GM20431 (cell line): Measurements from ENCODE around the gene ZSCAN5A.
"Not testable (repeated sequence)": the region's sequence is repeated elsewhere in the genome, so short reads cannot be mapped to it uniquely, and the experiment has no call there.

Source experiments
- in situ Hi-C: fragments of 300-500 bp; cut with MseI, MboI; formaldehyde crosslinking; loops from one replicate; pipeline ENCODE4 v1.15.0; 2020; ENCODE audit warnings: low sequenced_read_pairs; ENCODE audit not compliant: unreplicated experiment

ZSCAN5A gene

DNA sequence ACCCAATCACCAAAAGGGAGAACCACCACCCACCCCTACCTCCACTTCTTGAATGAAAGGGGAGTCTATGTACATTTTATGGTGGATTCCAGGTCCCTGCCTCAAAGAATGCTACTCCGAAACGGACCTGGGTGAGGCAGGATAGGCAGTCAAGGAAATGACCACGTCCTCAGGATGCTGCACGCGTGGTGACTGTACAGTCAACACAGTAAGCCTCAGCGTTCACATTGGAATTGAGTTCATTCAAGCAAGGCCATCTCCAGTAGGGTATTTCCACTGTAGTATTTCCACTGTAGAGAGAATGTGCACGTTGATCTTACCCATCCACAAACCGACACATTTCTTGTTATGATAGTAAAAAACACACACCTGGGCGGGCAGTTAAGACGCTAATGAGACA, 95.7 kb downstream of the ZSCAN5A start:
- in situ Hi-C loops: no loop called here

DNA sequence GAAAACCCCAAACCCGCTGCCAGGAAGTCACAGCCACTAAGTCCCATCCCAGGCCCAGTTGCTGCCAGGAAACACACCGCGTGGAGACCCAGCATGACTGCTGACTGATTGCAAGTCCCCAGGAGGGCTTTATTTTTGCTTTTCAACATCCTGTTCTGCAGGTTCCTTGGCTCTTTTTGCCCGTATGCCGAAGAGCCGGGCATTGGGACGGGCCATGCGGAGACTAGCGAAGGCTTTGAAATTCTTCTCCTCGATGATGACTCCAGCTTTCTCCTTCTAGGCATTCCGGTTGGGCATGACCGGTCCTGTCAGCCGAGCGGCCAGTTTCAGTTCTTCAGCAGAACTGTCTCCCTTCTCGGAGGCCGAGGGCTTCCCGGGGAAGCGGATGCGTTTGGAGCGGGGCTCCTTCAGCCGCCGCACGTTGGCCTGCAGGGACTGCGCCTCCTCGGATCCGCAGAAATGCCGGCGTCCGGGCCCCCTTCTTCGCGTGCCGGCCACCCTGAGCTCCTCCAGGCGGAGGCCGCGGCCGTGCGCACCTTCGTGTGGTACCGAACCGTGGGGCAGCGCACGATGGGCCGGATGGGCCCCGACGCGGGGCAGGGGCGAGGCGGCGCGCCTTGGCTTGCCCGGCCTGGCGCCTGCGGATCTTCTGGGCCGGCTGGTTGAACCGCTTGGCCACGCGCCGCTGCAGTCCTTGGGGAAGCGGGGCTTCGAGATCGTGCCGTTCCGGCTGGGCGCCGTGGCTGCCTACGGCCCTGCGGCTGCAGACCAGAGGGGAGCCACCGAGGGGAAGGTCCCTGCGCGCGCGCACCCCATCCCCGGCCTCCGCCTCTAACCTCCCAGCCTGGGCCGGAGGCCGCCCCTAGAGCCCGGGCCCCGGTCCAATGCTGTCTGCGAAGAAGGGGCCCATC, 97.3 kb downstream of the ZSCAN5A start:
- in situ Hi-C loops: no loop called here

DNA sequence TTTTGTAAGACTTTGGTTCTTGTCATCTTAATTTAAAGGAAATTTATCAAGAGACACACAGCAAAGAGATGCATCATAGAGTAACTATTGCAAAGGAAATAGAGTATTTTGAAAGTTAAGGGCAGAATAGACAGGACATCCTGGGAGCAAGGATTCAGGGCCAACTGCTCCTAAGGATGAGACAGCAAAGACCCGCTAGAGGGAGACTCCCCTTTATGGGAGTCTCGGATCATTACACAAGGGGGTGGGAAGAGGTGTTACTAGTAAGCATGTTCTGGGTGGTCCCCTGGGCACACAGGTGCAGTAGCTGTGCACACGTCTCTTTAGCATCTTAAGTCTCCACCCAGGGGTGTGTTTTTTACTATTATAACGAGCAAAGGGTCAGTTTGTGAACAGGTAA, 102.9 kb downstream of the ZSCAN5A start:
- in situ Hi-C loops: no loop called here

GRCh38 chr19:56210036-56210435, 104.6 kb downstream of the ZSCAN5A start:
- in situ Hi-C loops: not testable (repeated sequence)

GRCh38 chr19:56209091-56209490, 105.5 kb downstream of the ZSCAN5A start:
- in situ Hi-C loops: no loop called here

- in situ Hi-C loops: not testable (repeated sequence)
These were observed 107.1 kb downstream of the ZSCAN5A start for GRCh38 chr19:56207581-56207980.

DNA sequence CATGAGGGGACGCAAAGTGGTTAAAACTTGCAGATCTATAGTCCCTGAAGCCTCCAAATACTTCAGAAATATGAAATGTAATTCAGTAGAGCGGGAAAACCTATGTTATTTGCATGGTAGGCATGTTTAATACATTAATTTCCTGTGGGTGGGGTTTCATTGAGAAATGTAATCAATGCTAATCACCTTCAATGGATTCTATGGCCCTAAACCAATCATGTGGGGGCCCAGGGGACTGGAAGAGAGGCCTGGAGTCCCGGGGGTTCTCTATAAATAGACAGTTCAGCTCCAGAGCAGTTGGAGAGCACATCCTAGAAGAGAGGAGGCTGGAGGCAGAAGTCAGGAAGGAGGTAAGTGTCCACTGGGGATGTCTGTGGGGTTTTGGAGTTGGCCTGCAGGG, 112.7 kb downstream of the ZSCAN5A start, which contains the start of gene ZSCAN5C:
Gene ZSCAN5C (plus strand): TSS at position 301 of the 400 bp plus-strand sequence. CDS start 3,641 bp downstream, outside the sequence.
- in situ Hi-C loops: no loop called here

GRCh38 chr19:56199687-56200086, 115.0 kb downstream of the ZSCAN5A start:
- in situ Hi-C loops: no loop called here

GRCh38 chr19:56197646-56198045, 117.0 kb downstream of the ZSCAN5A start, which contains the start of gene ZSCAN5B:
TSS of gene ZSCAN5B (minus strand) at chr19:56197783. CDS start at chr19:56193052, 4,731 bp downstream.
- in situ Hi-C loops: not testable (repeated sequence)

- in situ Hi-C loops: no loop called here
These were observed 120.5 kb downstream of the ZSCAN5A start for GRCh38 chr19:56193981-56194640.

GRCh38 chr19:56191711-56192110, 122.9 kb downstream of the ZSCAN5A start:
- in situ Hi-C loops: no loop called here

DNA sequence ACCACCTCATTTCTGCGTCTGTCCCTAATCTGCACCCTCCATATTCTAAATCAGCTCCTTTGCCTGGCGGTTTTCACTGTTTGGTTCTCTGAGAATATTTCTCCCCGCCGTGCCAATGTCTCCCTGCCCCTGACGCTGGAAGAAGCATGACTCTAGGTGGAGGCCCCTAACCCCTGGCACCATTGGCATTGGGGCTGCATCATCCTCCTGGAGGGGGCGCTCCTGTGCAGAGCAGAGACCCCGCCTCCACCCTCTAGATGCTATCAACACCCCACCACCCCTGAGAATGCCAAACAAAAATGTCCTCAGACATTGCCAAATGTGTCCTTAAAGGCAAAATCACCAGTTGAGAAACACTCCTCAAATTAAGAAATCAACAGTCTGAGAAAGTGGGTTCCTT, 123.5 kb downstream of the ZSCAN5A start:
- in situ Hi-C loops: no loop called here

DNA sequence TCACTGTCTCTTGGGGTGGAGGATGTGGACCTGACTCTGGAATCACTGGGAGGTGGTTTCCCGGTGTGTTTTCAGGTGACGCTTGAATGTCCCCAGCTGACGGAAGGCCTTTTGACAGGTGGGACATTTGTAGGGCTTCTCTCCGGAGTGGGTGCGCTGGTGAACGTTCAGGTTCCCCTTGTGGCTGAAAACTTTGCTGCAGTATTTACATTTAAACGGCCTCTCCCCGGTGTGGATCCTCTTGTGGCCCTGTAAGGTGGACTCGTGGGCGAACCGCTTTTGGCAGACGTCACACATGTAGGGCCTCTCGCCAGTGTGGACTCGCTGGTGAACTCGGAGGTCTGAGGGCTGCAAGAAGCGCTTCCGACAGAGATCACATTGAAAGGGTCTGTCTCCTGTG, 124.9 kb downstream of the ZSCAN5A start:
- in situ Hi-C loops: no loop called here

DNA sequence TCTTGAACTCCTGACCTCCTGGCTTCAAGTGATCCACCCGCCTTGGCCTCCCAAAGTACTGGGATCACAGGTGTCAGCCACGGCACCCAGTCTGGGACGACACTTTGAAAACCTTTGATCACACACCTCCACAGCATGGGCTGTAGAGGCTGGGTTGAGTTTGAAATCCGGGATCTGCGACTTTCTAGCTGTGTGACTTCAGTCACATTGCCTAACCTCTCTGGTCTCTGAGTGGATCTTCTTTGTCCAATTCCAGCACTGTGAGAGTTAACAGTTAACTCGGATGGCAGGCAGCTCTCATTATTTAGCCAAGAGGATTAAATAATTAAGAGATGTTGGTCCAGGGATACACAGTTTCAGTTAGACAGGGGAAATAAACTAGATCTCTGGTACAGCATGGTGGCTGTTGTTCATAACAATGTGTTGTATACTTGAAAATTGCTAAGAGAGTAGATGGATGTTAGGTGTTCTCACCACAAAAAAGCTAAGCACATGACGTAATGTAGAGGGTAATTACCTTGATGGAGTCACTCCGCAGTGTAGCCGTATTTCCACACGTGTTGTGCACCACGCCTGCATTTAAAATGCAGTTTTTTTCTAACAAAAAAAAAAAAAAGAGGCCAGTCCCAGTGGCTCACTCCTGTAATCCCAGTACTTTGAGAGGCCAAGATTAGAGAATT, 136.9 kb downstream of the ZSCAN5A start:
- in situ Hi-C loops: no loop called here

DNA sequence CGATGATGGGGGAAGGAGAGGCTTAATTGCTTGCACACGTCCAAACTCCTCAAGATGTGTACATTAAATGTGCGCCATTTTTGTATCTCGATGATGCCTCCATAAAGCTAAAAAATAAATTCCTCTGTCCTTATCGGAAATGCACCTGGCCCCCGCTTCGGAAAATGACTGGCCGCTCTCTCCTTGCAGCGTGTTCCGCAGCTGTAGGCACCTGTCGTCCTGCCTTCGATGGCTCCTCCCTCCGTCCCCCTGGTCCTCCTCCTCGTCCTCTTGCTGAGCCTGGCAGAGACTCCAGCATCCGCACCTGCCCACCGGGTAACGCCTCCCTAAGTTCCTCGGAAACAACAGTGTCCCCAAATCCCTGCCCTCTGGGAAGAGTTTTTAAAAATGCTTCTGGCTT, 137.8 kb downstream of the ZSCAN5A start:
- in situ Hi-C loops: no loop called here

GRCh38 chr19:56176310-56176709, 138.3 kb downstream of the ZSCAN5A start:
- in situ Hi-C loops: not testable (repeated sequence)

GRCh38 chr19:56175861-56176307, 138.8 kb downstream of the ZSCAN5A start, which contains the start of gene GALP:
TSS of gene GALP (plus strand) at chr19:56176008. CDS start at chr19:56177109, 1,101 bp downstream.
- in situ Hi-C loops: not testable (repeated sequence)

DNA sequence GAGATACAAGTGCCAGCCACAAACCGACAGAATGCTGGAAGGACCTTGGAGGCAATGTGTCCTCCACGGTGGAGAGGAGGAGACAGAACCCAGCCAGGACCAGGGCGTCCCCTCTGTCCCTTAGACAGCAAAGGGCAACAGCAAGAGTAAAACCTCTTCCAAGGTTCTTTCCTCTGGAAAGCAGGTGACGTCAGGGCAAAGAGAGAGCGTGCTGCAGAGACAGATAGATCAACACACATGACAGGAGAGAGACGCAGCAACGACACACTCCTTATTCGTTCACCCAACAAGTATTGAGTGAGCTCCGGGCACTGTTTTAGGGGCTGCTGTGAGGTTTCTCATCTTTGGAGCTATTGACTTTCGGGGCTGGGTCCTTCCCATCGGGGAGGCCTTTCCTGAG, 140.1 kb downstream of the ZSCAN5A start:
- in situ Hi-C loops: no loop called here

GRCh38 chr19:56174086-56174485, 140.6 kb downstream of the ZSCAN5A start:
- in situ Hi-C loops: no loop called here
